HG03095 (cell line): ENCODE measurements around the gene TEX22.

Experiments
- ATAC-seq: cut with Tn5 transposase; IDR thresholded peaks from one replicate; pipeline ENCODE4 v1.9.1; 2021; ENCODE audit warnings: moderate library complexity; ENCODE audit not compliant: unreplicated experiment

TEX22 gene

GRCh38 chr14:105398726-105399465 is 558 bp downstream of the TEX22 start:
- peak; percentile 19 for ATAC-seq

- ATAC-seq = no peak
Measured at GRCh38 chr14:105399466-105399775, 1.1 kb downstream of the TEX22 start.

GRCh38 chr14:105400016-105400415 is 1.7 kb downstream of the TEX22 start:
- no peak for ATAC-seq

GRCh38 chr14:105401699-105402098 is 3.4 kb downstream of the TEX22 start:
- no peak for ATAC-seq

- no peak for ATAC-seq
Measured at GRCh38 chr14:105408592-105408991, 10.3 kb downstream of the TEX22 start.

GRCh38 chr14:105409364-105409763 is 11.0 kb downstream of the TEX22 start:
- no peak for ATAC-seq

- ATAC-seq = no peak
Measured at GRCh38 chr14:105410642-105411016, 12.3 kb downstream of the TEX22 start.

GRCh38 chr14:105411017-105411941 is 12.9 kb downstream of the TEX22 start:
- ATAC-seq = no peak

GRCh38 chr14:105411985-105412770 is 13.8 kb downstream of the TEX22 start:
- ATAC-seq = no peak

- no peak for ATAC-seq
Measured at GRCh38 chr14:105412771-105413543, 14.6 kb downstream of the TEX22 start.

- no peak for ATAC-seq
Measured at GRCh38 chr14:105413544-105413886, 15.2 kb downstream of the TEX22 start.

- ATAC-seq = peak; percentile 59
Measured at GRCh38 chr14:105414456-105415371, 16.4 kb downstream of the TEX22 start.

- ATAC-seq = no peak
Measured at GRCh38 chr14:105415481-105416428, 17.4 kb downstream of the TEX22 start.

GRCh38 chr14:105416671-105417070 is 18.3 kb downstream of the TEX22 start:
- no peak for ATAC-seq

- ATAC-seq = no peak
Measured at GRCh38 chr14:105417690-105418121, 19.4 kb downstream of the TEX22 start.

- ATAC-seq = no peak
Measured at GRCh38 chr14:105418269-105419194, 20.2 kb downstream of the TEX22 start.
